ENCODE data around the gene DLG1.

The DLG1 gene

DNA sequence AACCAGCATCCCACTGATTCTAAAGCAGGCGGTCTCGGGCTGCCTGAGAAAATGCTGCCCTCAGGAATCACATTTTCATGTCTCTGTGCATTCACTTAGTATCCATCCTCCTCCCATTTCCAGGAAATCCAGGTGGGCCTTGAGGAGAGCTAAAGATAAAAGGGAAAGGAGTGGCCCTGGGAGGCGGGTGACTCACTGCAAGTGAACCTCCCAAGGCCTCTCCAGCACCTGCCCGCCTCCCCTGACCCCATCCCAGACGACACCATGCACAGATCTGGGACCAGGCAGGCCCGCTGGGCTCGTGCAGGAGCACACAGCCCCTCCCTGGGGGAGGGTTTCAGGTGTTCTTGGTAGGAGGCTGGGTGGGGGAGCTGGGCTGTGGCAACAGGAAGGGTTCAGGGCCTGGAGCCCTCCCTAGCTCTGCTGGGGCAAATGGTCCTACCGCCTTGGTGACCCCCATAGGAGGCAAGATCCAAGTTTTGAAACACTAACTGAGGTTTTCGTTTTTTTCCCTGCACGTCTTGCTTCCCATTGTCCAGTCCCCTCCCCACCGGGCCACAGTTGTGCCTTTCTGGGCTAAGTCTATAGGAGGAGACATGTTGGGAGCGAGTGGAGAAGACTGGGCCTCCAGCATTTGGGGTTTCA, 291.0 kb downstream of the DLG1 start:
- Histone ChIP-seq H3K9me3 (ENCODE audit: control insufficient read depth, low read length) (no peaks in the 10 kb centered on the region), H4K91ac (ENCODE audit: low read length) (no peak overlapping the region), H2BK15ac (ENCODE audit: low read depth, poor library complexity, severe bottlenecking) (no peak overlapping the region), H3K14ac (ENCODE audit: low read length in 2 of 2) (no peak overlapping the region), H2BK12ac (ENCODE audit: low read length in 2 of 2) (no peak overlapping the region), H3K23ac (ENCODE audit: low read length in 2 of 2) (no peak overlapping the region), H3K18ac (ENCODE audit: low read depth in 1 of 2, low read length in 2 of 2) (no peak overlapping the region), H3K27me3 (ENCODE audit: control insufficient read depth in 1 of 2, insufficient read depth in 1 of 2, low read length in 2 of 2) (peaks cover 7 to 29% of the 10 kb centered on the region in 2 experiments), H2AK5ac (ENCODE audit: low read length, severe bottlenecking) (no peak overlapping the region), H3K4me1 (ENCODE audit: control insufficient read depth, insufficient read depth, low read depth, low read length) (peaks cover 12% of the 10 kb centered on the region), H2BK5ac (ENCODE audit: low read depth, low read length, poor library complexity, severe bottlenecking) (no peak overlapping the region), H3K36me3 (ENCODE audit: control insufficient read depth in 1 of 2, insufficient read depth in 2 of 2, low read depth in 1 of 2, low read length in 2 of 2) (no peaks in the 10 kb centered on the region), H2BK120ac (ENCODE audit: low read depth, low read length) (no peak overlapping the region), H3K27ac (ENCODE audit: low read length, poor library complexity, severe bottlenecking) (no peak overlapping the region), H3K79me1 (replicated peaks; ENCODE audit: low read length, poor library complexity, severe bottlenecking) (no peaks in the 10 kb centered on the region), H3K4ac (ENCODE audit: low read depth in 1 of 2, low read length in 2 of 2) (no peak overlapping the region), H3K4me2 (ENCODE audit: low read length, poor library complexity, severe bottlenecking) (no peak overlapping the region), H3K4me3 (ENCODE audit: insufficient read depth in 1 of 2, low read depth in 1 of 2, low read length in 2 of 2) (no peak overlapping the region), H2AFZ (ENCODE audit: low read depth, low read length) (no peak overlapping the region), H4K8ac (ENCODE audit: low read length) (no peak overlapping the region), H3K9ac (ENCODE audit: low read length) (no peak overlapping the region)
- WGBS, result 85% methylated on average over 9 of the region's 12 CpGs
- no peak for DNase-seq

- H3K27me3 ChIP-seq (ENCODE audit: control insufficient read depth in 1 of 2, insufficient read depth in 1 of 2, low read length in 2 of 2), result peaks cover 7 to 29% of the 10 kb centered on the region in 2 experiments
- H3K4me1 ChIP-seq (ENCODE audit: control insufficient read depth, insufficient read depth, low read depth, low read length), result peaks cover 13% of the 10 kb centered on the region
- no peak overlapping the region for H4K8ac ChIP-seq (ENCODE audit: low read length)
- H3K18ac ChIP-seq (ENCODE audit: low read depth in 1 of 2, low read length in 2 of 2), result no peak overlapping the region
- no peak overlapping the region for H3K4ac ChIP-seq (ENCODE audit: low read depth in 1 of 2, low read length in 2 of 2)
- H2BK120ac ChIP-seq (ENCODE audit: low read depth, low read length), result no peak overlapping the region
- H3K9me3 ChIP-seq (ENCODE audit: control insufficient read depth, low read length), result no peaks in the 10 kb centered on the region
- no peaks in the 10 kb centered on the region for H3K36me3 ChIP-seq (ENCODE audit: control insufficient read depth in 1 of 2, insufficient read depth in 2 of 2, low read depth in 1 of 2, low read length in 2 of 2)
- no peak overlapping the region for H3K27ac ChIP-seq (ENCODE audit: low read length, poor library complexity, severe bottlenecking)
- no peak overlapping the region for H2BK5ac ChIP-seq (ENCODE audit: low read depth, low read length, poor library complexity, severe bottlenecking)
- DNase-seq, result no peak
- no peak overlapping the region for H2AFZ ChIP-seq (ENCODE audit: low read depth, low read length)
- no peak overlapping the region for H3K4me2 ChIP-seq (ENCODE audit: low read length, poor library complexity, severe bottlenecking)
- no peak overlapping the region for H2BK12ac ChIP-seq (ENCODE audit: low read length in 2 of 2)
- H2BK15ac ChIP-seq (ENCODE audit: low read depth, poor library complexity, severe bottlenecking), result no peak overlapping the region
- no peak overlapping the region for H3K4me3 ChIP-seq (ENCODE audit: insufficient read depth in 1 of 2, low read depth in 1 of 2, low read length in 2 of 2)
- H3K9ac ChIP-seq (ENCODE audit: low read length), result no peak overlapping the region
- no peaks in the 10 kb centered on the region for H3K79me1 ChIP-seq (replicated peaks; ENCODE audit: low read length, poor library complexity, severe bottlenecking)
- H3K14ac ChIP-seq (ENCODE audit: low read length in 2 of 2), result no peak overlapping the region
- 94% methylated on average over 5 of the region's 5 CpGs for WGBS
- no peak overlapping the region for H3K23ac ChIP-seq (ENCODE audit: low read length in 2 of 2)
- no peak overlapping the region for H2AK5ac ChIP-seq (ENCODE audit: low read length, severe bottlenecking)
- no peak overlapping the region for H4K91ac ChIP-seq (ENCODE audit: low read length)
These were observed 291.6 kb downstream of the DLG1 start for GRCh38 chr3:197006860-197007259.

DNA sequence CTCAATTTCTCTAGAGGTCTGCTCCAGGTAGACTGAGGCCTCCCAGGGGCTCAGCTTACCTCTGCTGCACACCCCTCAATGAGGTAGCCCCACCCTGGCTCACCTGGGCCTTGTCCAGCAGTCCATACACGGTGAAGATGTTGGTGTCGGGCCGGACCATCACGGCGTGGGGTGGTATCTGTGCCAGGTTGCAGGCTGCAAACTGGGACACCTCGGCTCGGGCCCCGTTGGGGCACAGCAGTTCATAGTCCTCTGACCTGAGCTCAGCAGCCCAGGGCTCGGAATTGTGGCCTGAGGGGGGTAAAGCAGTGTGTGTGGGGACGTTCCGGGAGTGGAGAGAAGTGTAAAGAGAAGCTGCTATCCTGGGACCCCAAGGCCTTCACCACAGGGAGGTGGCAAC, 292.0 kb downstream of the DLG1 start:
- Histone ChIP-seq H3K4me1 (ENCODE audit: control insufficient read depth, insufficient read depth, low read depth, low read length) (peaks cover 13% of the 10 kb centered on the region), H3K27me3 (ENCODE audit: control insufficient read depth in 1 of 2, insufficient read depth in 1 of 2, low read length in 2 of 2) (peaks cover 7 to 29% of the 10 kb centered on the region in 2 experiments), H3K79me1 (replicated peaks; ENCODE audit: low read length, poor library complexity, severe bottlenecking) (no peaks in the 10 kb centered on the region), H3K9ac (ENCODE audit: low read length) (no peak overlapping the region), H2AK5ac (ENCODE audit: low read length, severe bottlenecking) (no peak overlapping the region), H3K14ac (ENCODE audit: low read length in 2 of 2) (no peak overlapping the region), H2BK12ac (ENCODE audit: low read length in 2 of 2) (no peak overlapping the region), H3K4ac (ENCODE audit: low read depth in 1 of 2, low read length in 2 of 2) (no peak overlapping the region), H3K18ac (ENCODE audit: low read depth in 1 of 2, low read length in 2 of 2) (no peak overlapping the region), H2AFZ (ENCODE audit: low read depth, low read length) (no peak overlapping the region), H3K4me2 (ENCODE audit: low read length, poor library complexity, severe bottlenecking) (no peak overlapping the region), H3K4me3 (ENCODE audit: insufficient read depth in 1 of 2, low read depth in 1 of 2, low read length in 2 of 2) (no peak overlapping the region), H2BK15ac (ENCODE audit: low read depth, poor library complexity, severe bottlenecking) (no peak overlapping the region), H2BK120ac (ENCODE audit: low read depth, low read length) (no peak overlapping the region), H2BK5ac (ENCODE audit: low read depth, low read length, poor library complexity, severe bottlenecking) (no peak overlapping the region), H4K8ac (ENCODE audit: low read length) (no peak overlapping the region), H3K27ac (ENCODE audit: low read length, poor library complexity, severe bottlenecking) (no peak overlapping the region), H3K23ac (ENCODE audit: low read length in 2 of 2) (no peak overlapping the region), H4K91ac (ENCODE audit: low read length) (no peak overlapping the region), H3K36me3 (ENCODE audit: control insufficient read depth in 1 of 2, insufficient read depth in 2 of 2, low read depth in 1 of 2, low read length in 2 of 2) (no peaks in the 10 kb centered on the region), H3K9me3 (ENCODE audit: control insufficient read depth, low read length) (no peaks in the 10 kb centered on the region)
- WGBS, result 92% methylated on average over 11 of the region's 11 CpGs
- no peak for DNase-seq

DNA sequence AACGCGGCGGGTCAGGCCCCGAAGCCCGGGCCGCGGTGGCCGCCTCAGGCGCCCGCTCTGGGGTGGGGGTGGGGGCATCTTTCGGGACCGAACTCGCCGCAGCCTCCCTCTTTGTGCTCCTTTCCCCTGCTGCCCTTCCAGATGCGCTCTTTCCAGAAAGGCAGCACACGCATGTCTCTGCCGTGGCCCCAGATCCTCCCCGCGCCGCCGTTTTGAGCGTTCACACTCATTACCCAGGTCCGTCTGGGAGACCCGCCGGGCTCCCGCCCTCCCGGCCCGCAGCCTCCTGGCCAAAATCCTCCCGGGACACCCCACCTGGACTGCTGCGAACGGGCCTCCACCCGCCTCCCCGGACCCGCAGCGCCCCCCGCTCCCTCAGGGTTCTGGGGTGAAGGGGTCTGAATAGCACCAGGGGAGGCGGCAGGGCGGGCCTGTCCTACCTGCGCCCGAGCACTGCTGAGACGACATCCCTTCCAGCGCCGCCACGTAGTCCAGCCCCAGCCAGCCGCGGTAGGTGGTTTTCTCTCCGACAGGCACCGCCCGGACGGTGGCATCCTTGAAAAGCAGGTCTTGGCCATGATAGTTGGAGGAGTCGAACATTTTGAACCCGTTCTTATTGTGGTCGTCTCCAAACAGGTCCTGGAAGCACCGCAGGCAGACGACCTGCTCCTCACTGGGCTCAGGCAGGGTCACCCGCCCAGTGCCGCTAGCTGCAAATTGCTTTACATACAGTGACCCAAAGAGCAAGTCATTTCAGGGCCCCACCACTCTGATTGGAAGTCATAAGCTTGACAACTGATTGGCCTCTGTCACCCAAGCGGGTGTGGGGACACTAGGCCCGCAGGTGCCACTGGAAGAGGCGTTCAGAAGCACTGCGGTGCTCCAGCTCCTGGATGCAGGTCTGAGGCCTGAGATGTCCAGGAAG, 294.7 kb downstream of the DLG1 start:
- 32% methylated on average over 45 of the region's 61 CpGs for WGBS
- Histone ChIP-seq H3K14ac (ENCODE audit: low read length in 2 of 2) (peak overlapping the region in 1 of 2 experiments; percentile 44), H3K23ac (ENCODE audit: low read length in 2 of 2) (no peak overlapping the region), H3K27ac (ENCODE audit: low read length, poor library complexity, severe bottlenecking) (no peak overlapping the region), H3K4me3 (ENCODE audit: insufficient read depth in 1 of 2, low read depth in 1 of 2, low read length in 2 of 2) (peak overlapping the region; percentile 52 to 71), H4K91ac (ENCODE audit: low read length) (peak overlapping the region; percentile 62), H3K4ac (ENCODE audit: low read depth in 1 of 2, low read length in 2 of 2) (peak overlapping the region in 1 of 2 experiments; percentile 40), H3K4me1 (ENCODE audit: control insufficient read depth, insufficient read depth, low read depth, low read length) (peaks cover 17% of the 10 kb centered on the region), H2BK12ac (ENCODE audit: low read length in 2 of 2) (no peak overlapping the region), H4K8ac (ENCODE audit: low read length) (peak overlapping the region; percentile 81), H3K9ac (ENCODE audit: low read length) (peak overlapping the region; percentile 74), H3K18ac (ENCODE audit: low read depth in 1 of 2, low read length in 2 of 2) (peak overlapping the region; percentile 55 to 58), H3K9me3 (ENCODE audit: control insufficient read depth, low read length) (no peaks in the 10 kb centered on the region), H2BK120ac (ENCODE audit: low read depth, low read length) (peak overlapping the region; percentile 30), H2AK5ac (ENCODE audit: low read length, severe bottlenecking) (no peak overlapping the region), H3K4me2 (ENCODE audit: low read length, poor library complexity, severe bottlenecking) (peak overlapping the region; percentile 61), H2AFZ (ENCODE audit: low read depth, low read length) (no peak overlapping the region), H3K36me3 (ENCODE audit: control insufficient read depth in 1 of 2, insufficient read depth in 2 of 2, low read depth in 1 of 2, low read length in 2 of 2) (no peaks in the 10 kb centered on the region), H3K79me1 (replicated peaks; ENCODE audit: low read length, poor library complexity, severe bottlenecking) (no peaks in the 10 kb centered on the region), H2BK15ac (ENCODE audit: low read depth, poor library complexity, severe bottlenecking) (peak overlapping the region; percentile 17), H3K27me3 (ENCODE audit: control insufficient read depth in 1 of 2, insufficient read depth in 1 of 2, low read length in 2 of 2) (peaks cover 7 to 23% of the 10 kb centered on the region in 2 experiments), H2BK5ac (ENCODE audit: low read depth, low read length, poor library complexity, severe bottlenecking) (no peak overlapping the region)
- no peak for DNase-seq
